Measurements from ENCODE around the gene PRXL2C.
A peak's percentile ranks its signal among the peaks of the same experiment; 100 is the strongest.

Gene PRXL2C

DNA sequence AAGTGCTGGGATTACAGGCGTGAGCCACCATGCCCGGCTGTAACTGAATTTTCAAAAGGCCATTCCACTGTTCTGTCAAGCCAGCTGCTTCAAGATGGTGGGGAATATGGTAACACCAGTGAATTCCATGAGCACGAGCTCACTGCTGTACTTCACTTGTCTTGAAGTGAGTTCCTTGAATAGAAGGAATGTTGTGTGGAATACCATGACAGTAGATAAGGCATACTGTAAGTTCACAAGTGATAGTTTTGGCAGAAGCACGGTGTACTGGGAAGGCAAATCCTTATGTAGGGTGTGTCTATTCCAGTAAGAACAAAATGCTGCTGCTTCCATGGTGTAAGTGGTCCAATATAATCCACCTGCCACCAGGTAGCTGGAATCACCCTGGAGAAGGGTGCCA lies 6.6 kb upstream of the PRXL2C start:
- no peak for DNase-seq (ENCODE audit: low spot score)
- TF ChIP-seq, protein P1, sequence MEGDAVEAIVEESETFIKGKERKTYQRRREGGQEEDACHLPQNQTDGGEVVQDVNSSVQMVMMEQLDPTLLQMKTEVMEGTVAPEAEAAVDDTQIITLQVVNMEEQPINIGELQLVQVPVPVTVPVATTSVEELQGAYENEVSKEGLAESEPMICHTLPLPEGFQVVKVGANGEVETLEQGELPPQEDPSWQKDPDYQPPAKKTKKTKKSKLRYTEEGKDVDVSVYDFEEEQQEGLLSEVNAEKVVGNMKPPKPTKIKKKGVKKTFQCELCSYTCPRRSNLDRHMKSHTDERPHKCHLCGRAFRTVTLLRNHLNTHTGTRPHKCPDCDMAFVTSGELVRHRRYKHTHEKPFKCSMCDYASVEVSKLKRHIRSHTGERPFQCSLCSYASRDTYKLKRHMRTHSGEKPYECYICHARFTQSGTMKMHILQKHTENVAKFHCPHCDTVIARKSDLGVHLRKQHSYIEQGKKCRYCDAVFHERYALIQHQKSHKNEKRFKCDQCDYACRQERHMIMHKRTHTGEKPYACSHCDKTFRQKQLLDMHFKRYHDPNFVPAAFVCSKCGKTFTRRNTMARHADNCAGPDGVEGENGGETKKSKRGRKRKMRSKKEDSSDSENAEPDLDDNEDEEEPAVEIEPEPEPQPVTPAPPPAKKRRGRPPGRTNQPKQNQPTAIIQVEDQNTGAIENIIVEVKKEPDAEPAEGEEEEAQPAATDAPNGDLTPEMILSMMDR (IDR thresholded peaks at IDR 0.05; ENCODE audit: extremely low read depth, missing control alignments) = no peak

DNA sequence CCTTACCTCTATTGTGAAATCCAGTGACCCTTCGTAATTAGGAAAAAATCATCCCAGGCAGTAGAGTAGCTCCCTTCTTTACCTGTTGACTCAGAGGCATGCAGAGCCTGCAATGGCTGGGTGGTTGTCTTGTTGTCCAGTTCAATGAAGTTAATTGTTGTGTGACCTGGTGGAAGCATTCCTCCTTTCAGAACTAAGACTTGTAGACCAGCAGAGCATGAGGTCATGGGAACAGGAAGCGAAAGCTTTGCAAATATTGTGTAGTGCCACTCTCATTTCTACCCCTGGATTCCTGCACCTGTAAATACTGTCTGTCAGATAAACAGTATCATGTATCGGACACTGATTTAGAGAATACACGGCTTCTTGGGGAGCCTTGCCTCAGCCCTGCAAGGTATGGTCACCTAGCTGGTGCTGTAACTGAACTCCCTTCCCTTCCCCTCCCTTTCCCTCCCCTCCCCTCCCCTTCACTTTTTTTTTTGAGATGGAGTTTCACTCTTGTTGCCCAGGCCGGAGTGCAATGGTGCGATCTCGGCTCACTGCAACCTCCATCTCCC lies 5.7 kb upstream of the PRXL2C start:
- DNase-seq (ENCODE audit: low spot score) = no peak
- TF ChIP-seq, protein P1 (IDR thresholded peaks at IDR 0.05; ENCODE audit: extremely low read depth, missing control alignments) = no peak

GRCh38 chr9:96654450-96655197 lies 493 bp downstream of the PRXL2C start:
- peak; percentile 75 for DNase-seq (ENCODE audit: low spot score)
- TF ChIP-seq, protein P1 (IDR thresholded peaks at IDR 0.05; ENCODE audit: extremely low read depth, missing control alignments) = no peak

DNA sequence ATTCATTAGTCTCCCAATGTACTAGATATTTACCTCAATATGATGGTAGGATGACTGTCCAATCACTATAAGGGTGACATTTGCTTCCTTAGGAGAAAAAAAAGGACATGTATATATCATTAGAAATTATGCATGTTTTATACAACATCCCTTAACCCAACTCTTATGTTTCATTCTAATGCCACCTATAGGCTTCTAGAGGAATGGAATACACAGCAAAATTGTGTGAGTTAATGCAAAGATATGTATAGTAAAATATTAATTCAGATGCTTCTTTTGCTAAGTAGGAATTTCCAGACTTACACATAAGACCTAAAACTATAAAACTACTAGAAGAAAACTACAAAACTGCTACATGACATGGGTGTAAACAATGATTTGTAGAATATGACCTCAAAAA lies 3.5 kb downstream of the PRXL2C start:
- DNase-seq (ENCODE audit: low spot score) = peak; percentile 40
- TF ChIP-seq, protein P1 (IDR thresholded peaks at IDR 0.05; ENCODE audit: extremely low read depth, missing control alignments) = no peak

DNA sequence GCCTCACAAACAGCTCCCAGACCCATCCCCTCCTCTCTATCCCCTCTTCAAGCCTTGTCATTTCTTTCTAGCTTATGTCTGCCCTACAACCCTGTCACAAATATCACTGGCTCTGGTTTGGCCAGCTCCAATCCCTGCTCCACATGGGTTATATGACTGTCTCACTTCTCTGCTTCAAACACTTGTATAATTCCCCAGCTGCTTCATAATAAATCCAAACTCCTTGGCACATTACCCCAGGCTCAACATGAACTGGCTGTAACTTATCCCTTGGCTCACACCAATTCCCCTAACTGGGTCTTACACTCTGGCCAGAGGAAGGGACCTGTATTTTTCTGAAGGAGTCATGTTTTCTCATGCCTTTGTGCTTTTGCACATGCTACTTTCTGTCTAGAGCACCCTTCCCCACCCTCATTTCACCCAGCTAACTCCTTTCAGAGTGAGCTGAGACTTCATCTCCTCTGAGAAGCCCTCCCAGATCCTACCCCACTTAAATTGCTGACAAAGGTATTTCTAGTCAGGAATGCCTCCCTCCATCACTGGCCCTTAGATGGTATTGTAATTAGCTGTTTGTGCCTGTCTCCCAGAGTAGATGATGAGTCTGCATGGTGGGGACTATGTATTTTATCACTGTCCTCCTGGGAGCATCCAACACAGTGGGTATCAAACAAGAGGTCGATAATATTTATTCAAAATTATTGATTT lies 5.3 kb downstream of the PRXL2C start:
- DNase-seq (ENCODE audit: low spot score) = no peak
- TF ChIP-seq, protein P1 (IDR thresholded peaks at IDR 0.05; ENCODE audit: extremely low read depth, missing control alignments) = no peak

DNA sequence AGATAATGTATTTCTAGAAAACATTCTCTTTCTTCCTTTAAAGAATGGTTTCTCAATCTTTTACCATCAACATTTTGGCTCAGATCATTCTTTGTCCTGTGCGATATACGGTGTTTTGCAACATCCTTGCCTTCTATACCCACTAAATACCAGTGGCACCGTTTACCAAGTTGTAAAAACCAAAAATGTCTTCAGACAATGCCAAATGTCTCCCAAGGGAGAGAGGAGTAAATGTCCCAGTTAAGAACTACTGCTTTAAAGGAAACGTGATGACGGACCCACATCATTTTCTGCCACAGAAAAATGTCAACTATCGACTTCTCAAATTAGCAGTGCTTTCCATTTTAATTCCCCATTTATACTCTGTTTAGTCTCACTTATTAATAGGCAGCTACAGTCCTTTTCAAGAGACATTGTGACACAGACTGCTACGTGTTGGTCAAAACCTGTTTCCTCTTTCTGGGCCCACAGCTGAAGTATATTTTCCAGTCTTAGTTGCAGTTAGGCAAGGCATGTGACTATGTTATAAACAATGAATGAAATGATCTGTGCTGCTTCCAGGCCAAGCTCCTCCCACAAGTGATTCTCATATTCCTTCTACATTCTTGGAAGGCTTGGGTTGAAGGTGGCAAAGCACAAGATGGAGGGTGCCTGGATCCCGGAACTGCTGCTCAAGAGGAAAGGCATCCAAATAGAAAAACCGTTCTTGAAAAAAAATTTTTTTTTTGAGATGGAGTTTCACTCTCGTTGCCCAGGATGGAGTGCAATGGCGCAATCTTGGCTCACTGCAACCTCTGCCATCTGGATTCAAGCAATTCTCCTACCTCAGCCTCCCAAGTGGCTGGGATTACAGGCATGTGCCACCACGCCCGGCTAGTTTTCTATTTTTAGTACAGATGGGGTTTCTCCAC lies 8.8 kb downstream of the PRXL2C start:
- TF ChIP-seq, protein P1 (IDR thresholded peaks at IDR 0.05; ENCODE audit: extremely low read depth, missing control alignments) = no peak
- no peak for DNase-seq (ENCODE audit: low spot score)
